Dedifferentiated amniotic fluid mesenchymal stem cell (primary cell): Measurements from ENCODE around the gene KLHL30.
A peak's percentile ranks its signal among the peaks of the same experiment; 100 is the strongest.

Experiments
- DNase-seq: peaks from one replicate; pipeline ENCODE4 v3.0.0-alpha.2; 2016; ENCODE audit errors: extremely low spot score

The KLHL30 gene

GRCh38 chr2:238130111-238130695, 8.3 kb upstream of the KLHL30 start:
- no peak for DNase-seq

DNA sequence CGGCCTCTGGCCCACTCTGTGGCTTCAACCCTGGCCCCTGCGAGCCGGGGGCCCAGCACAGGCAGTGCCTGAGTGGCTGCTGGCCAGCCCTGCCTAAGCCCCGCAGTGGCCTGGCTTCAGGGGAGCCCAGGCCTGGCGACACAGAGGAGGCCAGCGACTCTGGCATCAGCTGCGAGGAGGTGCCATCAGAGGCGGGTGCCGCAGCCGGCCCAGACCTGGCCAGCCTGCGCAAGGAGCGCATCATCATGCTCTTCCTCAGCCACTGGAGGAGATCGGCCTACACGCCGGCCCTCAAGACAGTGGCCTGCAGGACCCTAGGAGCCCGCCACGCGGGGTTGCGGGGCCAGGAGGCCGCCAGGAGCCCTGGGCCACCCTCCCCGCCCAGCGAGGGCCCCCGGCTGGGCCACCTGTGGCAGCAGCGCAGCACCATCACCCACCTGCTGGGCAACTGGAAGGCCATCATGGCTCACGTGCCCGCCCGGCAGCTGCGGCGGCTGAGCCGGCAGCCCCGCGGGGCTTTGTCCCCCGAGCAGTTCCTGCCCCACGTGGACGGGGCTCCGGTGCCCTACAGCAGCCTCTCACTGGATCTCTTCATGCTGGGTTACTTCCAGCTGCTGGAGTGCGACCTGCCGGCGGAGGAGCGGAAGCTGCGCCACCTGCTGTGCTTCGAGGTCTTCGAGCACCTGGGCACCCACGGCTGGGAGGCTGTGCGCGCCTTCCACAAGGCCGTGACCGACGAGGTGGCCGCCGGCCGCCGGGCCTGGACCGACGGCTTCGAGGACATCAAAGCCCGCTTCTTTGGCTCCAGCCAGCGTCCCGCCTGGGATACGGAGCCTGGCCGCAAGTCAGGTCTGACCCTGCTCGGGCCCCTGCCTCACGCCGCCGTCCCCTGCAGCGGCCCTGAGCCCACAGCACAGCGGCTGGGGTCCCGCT, 7.5 kb upstream of the KLHL30 start:
- no peak for DNase-seq

DNA sequence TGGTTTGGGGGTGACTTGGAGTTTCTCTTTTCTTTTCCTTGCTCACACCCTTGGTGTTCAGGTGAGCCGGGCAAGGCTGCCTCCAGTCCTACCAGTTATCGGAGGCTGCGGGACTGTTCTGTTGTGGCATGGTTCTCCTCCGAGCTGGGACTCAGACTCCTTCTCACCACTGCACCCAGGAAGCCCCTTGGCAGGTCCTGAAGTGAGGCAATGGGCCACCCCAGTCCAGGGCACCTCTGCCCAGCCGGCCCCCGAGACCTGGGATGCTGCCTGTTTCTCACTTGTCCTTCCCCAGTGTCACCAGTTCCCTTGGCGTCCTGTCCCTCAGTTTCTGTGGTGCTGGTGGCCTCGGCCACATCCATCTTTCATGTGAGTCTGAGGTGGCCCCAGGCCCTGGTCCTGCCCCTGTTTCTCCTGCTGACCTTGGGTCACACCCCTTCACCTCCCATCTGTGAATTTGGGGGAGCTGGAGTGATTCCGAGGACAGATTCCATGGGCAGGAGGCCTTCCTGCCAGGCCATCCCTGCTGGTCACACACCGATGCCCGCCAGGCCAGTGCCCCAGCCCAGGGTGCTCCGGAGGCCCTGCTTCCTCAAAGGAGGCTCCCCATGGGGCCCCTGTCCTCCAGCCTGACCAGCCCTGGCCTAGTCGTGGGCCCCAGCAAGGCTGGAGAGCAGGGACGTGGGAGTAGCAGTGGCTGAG, 6.6 kb upstream of the KLHL30 start:
- no peak for DNase-seq

GRCh38 chr2:238132463-238133450, 5.7 kb upstream of the KLHL30 start:
- DNase-seq, result no peak

GRCh38 chr2:238133499-238134392, 4.7 kb upstream of the KLHL30 start:
- no peak for DNase-seq

DNA sequence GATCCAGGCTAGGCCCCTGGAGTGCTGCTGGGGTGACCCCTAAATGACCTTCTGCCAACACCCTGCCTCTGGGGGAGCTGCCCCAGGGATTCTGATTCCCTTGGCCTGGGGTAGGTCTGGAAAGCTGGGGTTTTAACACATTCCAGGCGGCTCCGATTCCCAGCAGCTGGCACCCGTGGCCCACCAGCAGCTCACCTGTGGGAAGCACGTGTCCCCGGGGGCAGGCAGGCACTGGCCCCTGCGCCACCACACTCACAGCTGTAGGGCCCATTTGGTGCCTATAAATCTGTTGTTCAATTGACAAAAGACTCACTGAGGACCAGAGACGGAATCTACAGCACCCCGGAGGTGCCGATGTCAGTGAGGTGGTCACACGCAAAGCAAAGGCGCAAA, 4.1 kb upstream of the KLHL30 start:
- DNase-seq, result no peak

- no peak for DNase-seq
Measured at GRCh38 chr2:238135601-238136150, 2.8 kb upstream of the KLHL30 start.

DNA sequence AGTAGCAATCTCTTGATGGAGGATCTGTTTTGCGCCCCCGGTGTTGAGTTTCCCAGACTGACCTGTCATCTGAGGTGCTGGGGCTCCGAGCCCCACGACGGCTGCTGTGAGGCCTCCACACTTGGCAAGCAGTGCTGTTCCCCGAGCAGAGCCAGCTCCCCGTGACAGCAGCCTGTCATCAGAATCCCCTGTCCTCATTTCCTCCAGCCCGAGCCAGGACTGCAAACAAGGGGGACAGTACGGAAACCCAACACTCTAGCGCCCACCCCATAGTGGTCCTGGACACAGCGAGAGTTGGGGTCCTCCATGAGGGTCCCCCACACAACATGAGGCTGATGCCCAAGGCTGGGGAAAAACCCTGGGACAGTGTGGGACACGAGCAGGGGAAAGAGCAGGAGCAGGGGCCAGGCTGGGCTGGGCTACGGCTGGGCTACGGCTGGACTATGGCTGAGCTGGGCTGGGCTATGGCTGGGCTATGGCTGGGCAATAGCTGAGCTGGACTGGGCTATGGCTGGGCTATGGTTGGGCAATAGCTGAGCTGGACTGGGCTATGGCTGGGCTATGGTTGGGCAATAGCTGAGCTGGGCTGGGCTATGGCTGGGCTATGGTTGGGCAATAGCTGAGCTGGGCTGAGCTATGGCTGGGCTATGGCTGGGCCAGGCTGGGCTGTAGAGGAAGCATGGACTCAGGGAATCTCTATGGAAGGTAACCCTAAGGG, 1.5 kb upstream of the KLHL30 start:
- no peak for DNase-seq

DNA sequence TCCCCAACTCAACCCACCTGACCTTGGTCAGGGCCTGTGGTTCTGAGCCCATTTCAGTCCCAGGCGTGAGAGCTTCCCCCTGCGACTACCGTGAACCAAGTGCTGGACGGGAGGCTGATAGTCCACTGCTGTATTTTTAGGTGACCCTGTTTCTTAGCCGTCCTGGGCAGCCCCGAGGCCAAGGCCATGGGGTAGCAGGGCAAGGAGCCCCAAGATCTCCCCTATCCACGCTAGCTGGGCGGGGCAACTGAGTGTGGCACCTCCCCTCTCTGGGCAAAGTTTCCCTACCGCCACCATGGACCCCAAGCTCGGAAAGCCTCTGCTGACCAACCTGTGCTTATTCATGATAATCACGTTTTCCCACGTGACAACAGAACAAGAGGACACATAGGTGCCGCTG, 583 bp upstream of the KLHL30 start:
- DNase-seq, result no peak

- DNase-seq, result no peak
Measured at GRCh38 chr2:238139196-238140039, 950 bp downstream of the KLHL30 start.

DNA sequence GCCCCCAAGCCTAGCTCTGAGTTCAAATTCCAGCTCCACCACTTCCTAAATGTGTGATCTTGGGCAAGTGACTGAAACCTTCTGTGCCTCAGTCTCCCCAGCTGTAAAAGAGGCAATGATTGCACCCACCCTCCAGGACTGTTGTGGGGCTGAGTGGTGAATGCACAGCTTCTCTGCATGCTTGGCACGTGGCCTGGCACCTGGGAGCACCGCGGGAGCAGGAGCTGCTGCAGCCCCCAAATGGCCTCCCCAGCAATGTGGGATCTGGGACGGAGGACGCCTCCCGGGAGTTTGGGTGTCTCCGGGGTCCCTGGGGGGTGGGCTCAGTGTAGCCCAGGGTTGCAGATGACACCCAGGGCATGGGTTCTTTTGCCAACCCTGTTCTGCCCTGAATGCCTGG, 1.6 kb downstream of the KLHL30 start:
- DNase-seq, result no peak

DNA sequence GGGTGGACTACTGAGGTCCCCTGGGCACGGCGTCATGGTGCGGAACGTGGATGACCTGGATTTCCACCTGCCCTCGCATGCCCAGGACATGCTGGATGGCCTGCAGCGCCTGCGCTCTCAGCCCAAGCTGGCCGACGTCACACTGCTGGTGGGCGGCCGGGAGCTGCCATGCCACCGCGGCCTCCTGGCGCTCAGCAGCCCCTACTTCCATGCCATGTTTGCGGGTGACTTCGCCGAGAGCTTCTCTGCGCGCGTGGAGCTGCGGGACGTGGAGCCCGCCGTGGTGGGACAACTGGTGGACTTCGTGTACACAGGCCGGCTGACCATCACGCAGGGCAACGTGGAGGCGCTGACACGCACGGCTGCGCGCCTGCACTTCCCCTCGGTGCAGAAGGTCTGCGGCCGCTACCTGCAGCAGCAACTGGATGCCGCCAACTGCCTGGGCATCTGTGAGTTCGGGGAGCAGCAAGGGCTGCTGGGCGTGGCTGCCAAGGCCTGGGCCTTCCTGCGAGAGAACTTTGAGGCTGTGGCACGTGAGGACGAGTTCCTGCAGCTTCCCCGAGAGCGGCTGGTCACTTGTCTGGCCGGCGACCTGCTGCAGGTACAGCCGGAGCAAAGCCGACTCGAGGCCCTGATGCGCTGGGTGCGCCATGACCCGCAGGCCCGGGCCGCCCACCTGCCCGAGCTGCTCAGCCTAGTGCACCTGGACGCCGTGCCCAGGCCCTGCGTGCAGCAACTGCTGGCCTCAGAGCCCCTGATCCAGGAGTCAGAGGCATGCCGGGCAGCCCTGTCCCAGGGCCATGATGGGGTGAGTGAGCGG, 2.5 kb downstream of the KLHL30 start:
- DNase-seq, result no peak

- DNase-seq, result no peak
Measured at GRCh38 chr2:238141541-238142318, 3.3 kb downstream of the KLHL30 start.

GRCh38 chr2:238142382-238143205, 4.1 kb downstream of the KLHL30 start:
- no peak for DNase-seq

DNA sequence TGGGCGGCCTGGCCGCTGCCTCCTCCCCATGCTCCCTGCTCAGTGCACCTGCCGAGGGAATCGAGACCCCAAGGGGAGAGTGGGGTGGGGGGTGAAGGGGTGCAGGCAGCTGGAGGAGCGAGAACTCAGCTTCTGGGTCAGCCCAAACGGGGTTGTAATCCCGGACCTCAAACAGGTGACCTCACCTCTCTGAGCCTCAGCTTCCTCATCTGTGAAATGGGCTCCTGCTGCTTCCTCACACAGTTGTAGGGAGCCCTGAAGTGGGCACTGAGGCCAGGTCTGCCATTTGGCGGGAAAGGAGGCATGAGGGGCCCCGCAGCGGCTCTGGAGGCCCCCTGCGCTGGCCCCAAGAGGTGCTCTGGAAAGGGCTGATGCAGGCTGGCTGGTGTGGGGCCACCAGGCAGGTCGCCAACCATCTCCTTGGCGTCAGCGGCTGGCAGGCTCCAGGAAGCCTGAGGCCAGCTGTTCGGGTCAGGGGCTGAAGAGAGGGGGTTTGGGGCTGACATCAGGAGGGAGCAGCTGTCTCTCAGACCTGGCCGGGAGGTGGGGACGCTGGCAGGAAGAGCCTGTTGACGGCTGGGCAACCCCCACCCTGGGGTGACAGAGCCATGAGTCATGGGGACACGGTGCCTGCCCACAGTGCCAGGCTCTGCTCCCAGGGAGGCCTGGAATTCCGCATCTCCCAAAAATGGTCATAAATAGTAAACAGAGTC, 4.9 kb downstream of the KLHL30 start:
- peak; percentile 25 for DNase-seq
